Right atrium auricular region (tissue), 2 donors: ENCODE results near the gene KCNJ4. TPM values are rescaled to one million over a fixed set of nuclear protein-coding genes. Genes with fewer than 3 reads are reported as not detected.

ENCODE experiments used
- DNase-seq: peaks from one replicate; pipeline ENCODE4 v3.0.0-alpha.2; 2019; ENCODE audit warnings: low spot score
- H3K27ac ChIP-seq, 2 donors: fragments of 200-600 bp; sonication (generic); 1 replicate in 1 of 2; 2 replicates in 1 of 2; pipeline ENCODE4 v1.5.1; 2016 to 2019
- H3K27me3 ChIP-seq, 2 donors: fragments of 200-600 bp; sonication (generic); one replicate each; pipeline versions ENCODE4 v1.5.1 to v1.6.0; 2017 to 2019
- H3K36me3 ChIP-seq: fragments of 200-600 bp; sonication (generic); one replicate; pipeline ENCODE4 v1.5.1; 2016
- H3K4me1 ChIP-seq, 2 donors: fragments of 200-600 bp; sonication (generic); one replicate each; pipeline versions ENCODE4 v1.5.1 to v1.6.0; 2017 to 2019
- H3K4me3 ChIP-seq, 2 donors: fragments of 200-600 bp; sonication (generic); 1 replicate in 1 of 2; 2 replicates in 1 of 2; pipeline ENCODE4 v1.5.1; 2017 to 2019; ENCODE audit warnings: mild to moderate bottlenecking in 1 of 2, moderate library complexity in 1 of 2
- H3K9me3 ChIP-seq, 2 donors: fragments of 200-600 bp; sonication (generic); one replicate each; pipeline ENCODE4 v1.5.1; 2019
- CTCF ChIP-seq, 2 donors: fragments of 200-600 bp; sonication (generic); IDR thresholded peaks; one replicate each; pipeline ENCODE4 v1.5.1; 2019; ENCODE audit warnings: antibody characterized with exemption in 2 of 2
- total RNA-seq, 2 donors: library from RNA; depleted of rRNA; stranded (reverse); fragments of >200 nt; gene quantifications; one replicate each; pipeline ENCODE4 v1.1.0, GENCODE V29; 2016

Gene KCNJ4
- total RNA-seq, 2 donors from 2014 or later: 7.0 to 36.7 TPM

GRCh38 chr22:38489142-38489541 lies 34.1 kb upstream of the KCNJ4 start:
- no peak for DNase-seq
- TF ChIP-seq CTCF (IDR thresholded peaks at IDR 0.05): no peak
- peaks cover 2 to 17% of the 10 kb centered on the region in 2 donors for H3K4me1 ChIP-seq
- no peaks in the 10 kb centered on the region for H3K9me3 ChIP-seq
- no peaks in the 10 kb centered on the region for H3K27me3 ChIP-seq
- no peak overlapping the region for H3K27ac ChIP-seq
- H3K36me3 ChIP-seq: peaks cover 99% of the 10 kb centered on the region
- H3K4me3 ChIP-seq: no peak overlapping the region

- Histone ChIP-seq H3K27me3 (no peaks in the 10 kb centered on the region), H3K27ac (no peak overlapping the region), H3K4me3 (no peak overlapping the region), H3K36me3 (peaks cover 99% of the 10 kb centered on the region), H3K9me3 (no peaks in the 10 kb centered on the region), H3K4me1 (peaks cover 0 to 17% of the 10 kb centered on the region in 2 donors)
- TF ChIP-seq CTCF (IDR thresholded peaks at IDR 0.05): no peak
- DNase-seq: no peak
Measured at GRCh38 chr22:38487946-38488345, 32.9 kb upstream of the KCNJ4 start.

- H3K36me3 ChIP-seq: peaks cover 99% of the 10 kb centered on the region
Measured at GRCh38 chr22:38485783-38486182, 30.8 kb upstream of the KCNJ4 start.

GRCh38 chr22:38484244-38484643 lies 29.2 kb upstream of the KCNJ4 start:
- Histone ChIP-seq H3K4me1 (no peaks in the 10 kb centered on the region), H3K4me3 (no peak overlapping the region), H3K27ac (no peak overlapping the region), H3K27me3 (no peaks in the 10 kb centered on the region), H3K9me3 (no peaks in the 10 kb centered on the region), H3K36me3 (peaks cover 95% of the 10 kb centered on the region)
- TF ChIP-seq CTCF (IDR thresholded peaks at IDR 0.05): no peak
- no peak for DNase-seq

More at GRCh38 chr22:38485783-38486182, 30.8 kb upstream of the KCNJ4 start:
- Histone ChIP-seq H3K27me3 (no peaks in the 10 kb centered on the region), H3K4me1 (peaks cover 0 to 7% of the 10 kb centered on the region in 2 donors), H3K9me3 (no peaks in the 10 kb centered on the region), H3K4me3 (no peak overlapping the region), H3K27ac (no peak overlapping the region)
- TF ChIP-seq CTCF (IDR thresholded peaks at IDR 0.05): no peak
- DNase-seq: no peak

GRCh38 chr22:38482662-38483308 lies 27.8 kb upstream of the KCNJ4 start:
- no peak for TF ChIP-seq CTCF (IDR thresholded peaks at IDR 0.05)
- no peaks in the 10 kb centered on the region for H3K4me1 ChIP-seq
- no peak for DNase-seq
- H3K36me3 ChIP-seq: peaks cover 85% of the 10 kb centered on the region
- no peaks in the 10 kb centered on the region for H3K9me3 ChIP-seq
- H3K27ac ChIP-seq: no peak overlapping the region
- no peaks in the 10 kb centered on the region for H3K27me3 ChIP-seq
- H3K4me3 ChIP-seq: no peak overlapping the region

- Histone ChIP-seq H3K9me3 (no peaks in the 10 kb centered on the region), H3K27ac (no peak overlapping the region), H3K4me1 (no peaks in the 10 kb centered on the region), H3K36me3 (peaks cover 76% of the 10 kb centered on the region), H3K27me3 (no peaks in the 10 kb centered on the region), H3K4me3 (no peak overlapping the region)
- no peak for TF ChIP-seq CTCF (IDR thresholded peaks at IDR 0.05)
- DNase-seq: no peak
Measured at GRCh38 chr22:38481871-38482332, 26.9 kb upstream of the KCNJ4 start.
